GM12878 (cell line): ENCODE data around the gene GCNT4. TPM values are rescaled to one million over a fixed set of nuclear protein-coding genes. Genes with fewer than 3 reads are reported as not detected.

Source experiments
- ATAC-seq: fragments of 200-7000 bp; cut with Tn5 transposase; 3 replicates; pipeline ENCODE4 v1.9.1; 2020; ENCODE audit warnings: mild to moderate bottlenecking, moderate library complexity
- BruUV-seq: library from RNA; stranded (reverse); fragments of 400-500 nt; replicated peaks from 2 replicates; lab custom pipeline; 2021; lab: Mats Ljungman, UMichigan
- CTCF ChIA-PET: fragments of 300-600 bp; sonication (Branson Sonifier 250); formaldehyde crosslinking; extraction: SDS; loops from one replicate; lab custom pipeline; 2021; ENCODE audit warnings: inconsistent platforms; lab: Yijun Ruan, JAX
- POLR2A ChIA-PET: fragments of 350-600 bp; formaldehyde crosslinking; extraction: SDS; loops from one replicate; lab custom pipeline; 2021; ENCODE audit warnings: inconsistent platforms; lab: Charles Lee
- RAD21 ChIA-PET: fragments of 300-600 bp; sonication (Branson Sonifier 250); formaldehyde crosslinking; loops from one replicate; lab custom pipeline; 2023; ENCODE audit warnings: antibody characterized with exemption; ENCODE audit not compliant: unreplicated experiment; lab: Charles Lee
- SMC1A ChIA-PET: fragments of 300-600 bp; sonication (Branson Sonifier 250); formaldehyde crosslinking; loops from one replicate; lab custom pipeline; 2023; ENCODE audit not compliant: unreplicated experiment, uncharacterized antibody; lab: Charles Lee
- DNase-seq: peaks from one replicate; pipeline ENCODE4 v3.0.0-alpha.2; 2011; ENCODE audit warnings: low read depth, low spot score
- FAIRE-seq: peaks from 3 replicates; lab custom pipeline; 2011; peaks lifted over from hg19 to GRCh38; lab: Jason Lieb, UNC
- H2AFZ ChIP-seq: 2 replicates; pipeline ENCODE4 v1.6.0; 2011; ENCODE audit warnings: low read depth, low read length, control low read depth; ENCODE audit not compliant: control insufficient read depth
- H3K27ac ChIP-seq: 2 replicates; pipeline ENCODE4 v1.5.1; 2011; ENCODE audit warnings: control low read depth; ENCODE audit not compliant: control insufficient read depth, insufficient read depth
- H3K27me3 ChIP-seq, 2 experiments: replicated peaks in 1 of 2; 2 replicates each; pipeline versions ENCODE4 v1.6.0 to v1.6.1; 2011; ENCODE audit warnings: low read length in 1 of 2; ENCODE audit not compliant: control insufficient read depth in 2 of 2, insufficient read depth in 2 of 2
- H3K36me3 ChIP-seq, 2 experiments: 2 replicates each; pipeline ENCODE4 v1.5.1; 2011; ENCODE audit warnings: low read length in 1 of 2; ENCODE audit not compliant: control insufficient read depth in 2 of 2, insufficient read depth in 2 of 2
- H3K4me1 ChIP-seq: 2 replicates; pipeline ENCODE4 v1.6.1; 2011; ENCODE audit warnings: mild to moderate bottlenecking, low read length, moderate library complexity, mixed read lengths; ENCODE audit not compliant: control insufficient read depth, insufficient read depth
- H3K4me2 ChIP-seq: 2 replicates; pipeline ENCODE4 v1.6.0; 2011; ENCODE audit warnings: control low read depth; ENCODE audit not compliant: control insufficient read depth, insufficient read depth
- H3K4me3 ChIP-seq: fragments of 200-600 bp; sonication (generic); 2 replicates; pipeline ENCODE4 v1.5.1; 2016
- H3K79me2 ChIP-seq: 2 replicates; pipeline ENCODE4 v1.6.0; 2011; ENCODE audit warnings: low read length; ENCODE audit not compliant: control insufficient read depth, insufficient read depth
- H3K9ac ChIP-seq: 2 replicates; pipeline ENCODE4 v1.8.0; 2011; ENCODE audit warnings: low read length, control low read depth, mixed read lengths; ENCODE audit not compliant: control insufficient read depth, insufficient read depth
- H3K9me3 ChIP-seq: replicated peaks from 3 replicates; pipeline ENCODE4 v1.5.1; 2011; ENCODE audit warnings: mild to moderate bottlenecking, low read length; ENCODE audit not compliant: control insufficient read depth, insufficient read depth
- H4K20me1 ChIP-seq: 2 replicates; pipeline ENCODE4 v1.6.0; 2011; ENCODE audit not compliant: control insufficient read depth, insufficient read depth
- BCL3 ChIP-seq: IDR thresholded peaks from 2 replicates; pipeline ENCODE4 v1.6.1; 2011; ENCODE audit warnings: borderline replicate concordance, low read depth, mild to moderate bottlenecking, moderate library complexity, low read length; ENCODE audit not compliant: insufficient read depth, poor library complexity, severe bottlenecking
- ELK1 ChIP-seq: IDR thresholded peaks from 2 replicates; pipeline ENCODE4 v1.6.1; 2012; ENCODE audit warnings: low read depth, low read length, improper control_type of control experiment
- IRF3 ChIP-seq: fragments of 450-650 bp; IDR thresholded peaks from 2 replicates; pipeline ENCODE4 v1.6.1; 2014; ENCODE audit warnings: mild to moderate bottlenecking
- JUNB ChIP-seq: IDR thresholded peaks from 2 replicates; pipeline ENCODE4 v1.6.1; 2016; ENCODE audit warnings: antibody characterized with exemption, mild to moderate bottlenecking
- KLF5 ChIP-seq: fragments of 450-650 bp; IDR thresholded peaks from 2 replicates; pipeline ENCODE4 v1.6.1; 2014; ENCODE audit warnings: mild to moderate bottlenecking; ENCODE audit not compliant: partially characterized antibody
- NFYB ChIP-seq: IDR thresholded peaks from 2 replicates; pipeline ENCODE4 v1.6.1; 2011; ENCODE audit warnings: low read depth, mild to moderate bottlenecking, low read length, improper control_type of control experiment, moderate library complexity; ENCODE audit not compliant: insufficient read depth
- PRDM15 ChIP-seq: fragments of 450-650 bp; formaldehyde crosslinking; IDR thresholded peaks from 2 replicates; pipeline ENCODE4 v1.4.0; 2020; ENCODE audit warnings: mild to moderate bottlenecking, moderate library complexity
- RCOR1 ChIP-seq: conservative IDR thresholded peaks from 2 replicates; pipeline ENCODE4 v1.6.1; 2012; ENCODE audit warnings: low read depth, low read length, improper control_type of control experiment
- RELB ChIP-seq: fragments of 450-650 bp; IDR thresholded peaks from 2 replicates; pipeline ENCODE4 v1.6.1; 2017; ENCODE audit warnings: low read depth, mild to moderate bottlenecking, moderate library complexity
- RUNX3 ChIP-seq: IDR thresholded peaks from 2 replicates; pipeline ENCODE4 v1.6.1; 2012; ENCODE audit warnings: low read length, inconsistent platforms
- USF1 ChIP-seq: IDR thresholded peaks from 2 replicates; pipeline ENCODE4 v1.6.1; 2011; ENCODE audit warnings: borderline replicate concordance, low read depth, mild to moderate bottlenecking, moderate library complexity, mixed read lengths, low read length; ENCODE audit not compliant: insufficient read depth; ENCODE audit errors: extremely low read length
- WGBS: methylation state at CpG from one replicate; pipeline ENCODE4 v1.1.6; 2016; ENCODE audit warnings: low lambda C conversion rate; ENCODE audit not compliant: insufficient replicate concordance, insufficient coverage; ENCODE audit errors: missing lambda C conversion rate; 5-methylcytosine and 5-hydroxymethylcytosine counted together
- in situ Hi-C: fragments of 300-500 bp; cut with MboI; formaldehyde crosslinking; loops from 9 replicates; pipeline ENCODE4 v1.14.3; 2018; ENCODE audit warnings: mixed read lengths
- intact Hi-C: fragments of 100-400 bp; cut with micrococcal nuclease; formaldehyde crosslinking; loops from one replicate; pipeline ENCODE4 v1.14.2; 2022; ENCODE audit not compliant: unreplicated experiment
- polyA plus RNA-seq, 11 experiments: library from polyadenylated mRNA; depleted of rRNA in 4 of 11; unstranded in 6 of 11; stranded (reverse) in 5 of 11; fragments of >200 nt; fragmentation: Nextera tagmentation in 4 of 11; fragmentation: Illumina TruSeq in 1 of 11; extraction: Ambion mirVana in 4 of 11; extraction: Trizol in 1 of 11; gene quantifications; 1 replicate in 1 of 11; 2 replicates in 10 of 11; pipeline versions ENCODE4 v1.2.1 to v1.2.3, GENCODE V29; 2011 to 2016; ENCODE audit warnings: inconsistent platforms in 2 of 11, missing spikeins in 2 of 11, low read depth in 1 of 11
- total RNA-seq, 4 experiments: library from RNA; depleted of rRNA in 3 of 4; stranded (reverse); fragments of >200 nt in 3 of 4; fragmentation: Illumina TruSeq in 1 of 4; extraction: Trizol in 1 of 4; gene quantifications; 2 replicates each; pipeline versions ENCODE4 v1.2.1 to v1.2.3, GENCODE V29; 2013 to 2021

The GCNT4 gene
- total and polyA plus RNA-seq, 10 of the 15 experiments (the other 5 are each of a cell fraction or from before 2014, with no cell fraction given), result 0.03 to 0.04 TPM; not detected in 8

GRCh38 chr5:75023368-75024159 is 28.8 kb downstream of the GCNT4 start:
- no peak overlapping the region for H3K27ac ChIP-seq
- no peak for DNase-seq
- ChIA-PET SMC1A (interaction anchor here (0.8 kb wide), 1 partner anchor 13 kb away, joined by 3 read pairs; no protein-coding TSS in a partner anchor), RAD21 (no interaction called here), CTCF (interaction anchor here (1.6 kb wide), 1 partner anchor 26 kb away, joined by 5 read pairs; no protein-coding TSS in a partner anchor), POLR2A (interaction anchor here (0.5 kb wide), 1 partner anchor 966 kb away, joined by 3 read pairs; no protein-coding TSS in a partner anchor)
- no peaks in the 10 kb centered on the region for H3K79me2 ChIP-seq
- WGBS, result 22% methylated on average over 9 of the region's 9 CpGs
- intact Hi-C loops (no loop called here), in situ Hi-C loops (no loop called here)
- ATAC-seq, result no peak
- H4K20me1 ChIP-seq, result no peaks in the 10 kb centered on the region
- no peak overlapping the region for H3K4me3 ChIP-seq
- no peaks in the 10 kb centered on the region for H3K36me3 ChIP-seq
- no peak overlapping the region for H3K9ac ChIP-seq
- H3K9me3 ChIP-seq, result no peaks in the 10 kb centered on the region; the same call in 2 of the 3 replicates
- no peak overlapping the region for H3K4me2 ChIP-seq
- FAIRE-seq, result no peak
- BruUV-seq, result no TSS peak
- no peak overlapping the region for H2AFZ ChIP-seq
- H3K4me1 ChIP-seq, result no peaks in the 10 kb centered on the region
- H3K27me3 ChIP-seq, result no peaks in the 10 kb centered on the region; a peak in 1 of 4 replicates
- TF ChIP-seq IRF3 (no peak), NFYB (no peak), PRDM15 (CRISPR knock-in tag) (no peak), ELK1 (no peak), KLF5 (no peak), RUNX3 (no peak), JUNB (no peak), RELB (no peak), USF1 (no peak), RCOR1 (no peak), BCL3 (no peak)
